ENCODE measurements around the gene BCLAF1.
"Not testable (repeated sequence)": the region's sequence is repeated elsewhere in the genome, so short reads cannot be mapped to it uniquely, and the experiment has no call there.

Gene BCLAF1

GRCh38 chr6:136244061-136244616 is 45.5 kb downstream of the BCLAF1 start:
- no peak for DNase-seq (ENCODE audit: low spot score)

- no peak for DNase-seq (ENCODE audit: low spot score)
Measured at GRCh38 chr6:136236466-136237293, 53.0 kb downstream of the BCLAF1 start.

GRCh38 chr6:136235233-136235564 is 54.4 kb downstream of the BCLAF1 start:
- DNase-seq (ENCODE audit: low spot score), result no peak

GRCh38 chr6:136232701-136233100 is 56.9 kb downstream of the BCLAF1 start:
- no peak for DNase-seq (ENCODE audit: low spot score)

- no peak for DNase-seq (ENCODE audit: low spot score)
Measured at GRCh38 chr6:136230219-136230853, 59.3 kb downstream of the BCLAF1 start.

- DNase-seq (ENCODE audit: low spot score), result no peak
Measured at GRCh38 chr6:136228814-136229213, 60.8 kb downstream of the BCLAF1 start.

GRCh38 chr6:136226674-136227377 is 62.8 kb downstream of the BCLAF1 start:
- no peak for DNase-seq (ENCODE audit: low spot score)

GRCh38 chr6:136226027-136226673 is 63.5 kb downstream of the BCLAF1 start:
- DNase-seq (ENCODE audit: low spot score), result peak; percentile 64

GRCh38 chr6:136225496-136225895 is 64.2 kb downstream of the BCLAF1 start:
- DNase-seq (ENCODE audit: low spot score), result no peak

- not testable (repeated sequence) for DNase-seq (ENCODE audit: low spot score)
Measured at GRCh38 chr6:136224974-136225373, 64.7 kb downstream of the BCLAF1 start.

GRCh38 chr6:136216503-136217401 is 72.9 kb downstream of the BCLAF1 start:
- no peak for DNase-seq (ENCODE audit: low spot score)

- no peak for DNase-seq (ENCODE audit: low spot score)
Measured at GRCh38 chr6:136213853-136214252, 75.8 kb downstream of the BCLAF1 start.

- DNase-seq (ENCODE audit: low spot score), result no peak
Measured at GRCh38 chr6:136213012-136213539, 76.6 kb downstream of the BCLAF1 start.

- no peak for DNase-seq (ENCODE audit: low spot score)
Measured at GRCh38 chr6:136212608-136213007, 77.0 kb downstream of the BCLAF1 start.

- DNase-seq (ENCODE audit: low spot score), result no peak
Measured at GRCh38 chr6:136210398-136211165, 79.1 kb downstream of the BCLAF1 start.

GRCh38 chr6:136209496-136209895 is 80.2 kb downstream of the BCLAF1 start:
- DNase-seq (ENCODE audit: low spot score), result no peak

GRCh38 chr6:136208783-136209182 is 80.9 kb downstream of the BCLAF1 start:
- no peak for DNase-seq (ENCODE audit: low spot score)
